A549 treated with AZD9567 at 1 μM for 4 hours (cell line): ENCODE measurements around the gene ABCA10. TPM values are rescaled to one million over a fixed set of nuclear protein-coding genes. Genes with fewer than 3 reads are reported as not detected.

Experiments
- total RNA-seq: library from RNA; stranded (reverse); fragments of 200-300 nt; extraction: Qiagen RNA extraction; gene quantifications from 5 replicates; pipeline ENCODE4 v1.2.3, GENCODE V29; 2022; ENCODE audit not compliant: insufficient read depth

ABCA10 gene, protein sequence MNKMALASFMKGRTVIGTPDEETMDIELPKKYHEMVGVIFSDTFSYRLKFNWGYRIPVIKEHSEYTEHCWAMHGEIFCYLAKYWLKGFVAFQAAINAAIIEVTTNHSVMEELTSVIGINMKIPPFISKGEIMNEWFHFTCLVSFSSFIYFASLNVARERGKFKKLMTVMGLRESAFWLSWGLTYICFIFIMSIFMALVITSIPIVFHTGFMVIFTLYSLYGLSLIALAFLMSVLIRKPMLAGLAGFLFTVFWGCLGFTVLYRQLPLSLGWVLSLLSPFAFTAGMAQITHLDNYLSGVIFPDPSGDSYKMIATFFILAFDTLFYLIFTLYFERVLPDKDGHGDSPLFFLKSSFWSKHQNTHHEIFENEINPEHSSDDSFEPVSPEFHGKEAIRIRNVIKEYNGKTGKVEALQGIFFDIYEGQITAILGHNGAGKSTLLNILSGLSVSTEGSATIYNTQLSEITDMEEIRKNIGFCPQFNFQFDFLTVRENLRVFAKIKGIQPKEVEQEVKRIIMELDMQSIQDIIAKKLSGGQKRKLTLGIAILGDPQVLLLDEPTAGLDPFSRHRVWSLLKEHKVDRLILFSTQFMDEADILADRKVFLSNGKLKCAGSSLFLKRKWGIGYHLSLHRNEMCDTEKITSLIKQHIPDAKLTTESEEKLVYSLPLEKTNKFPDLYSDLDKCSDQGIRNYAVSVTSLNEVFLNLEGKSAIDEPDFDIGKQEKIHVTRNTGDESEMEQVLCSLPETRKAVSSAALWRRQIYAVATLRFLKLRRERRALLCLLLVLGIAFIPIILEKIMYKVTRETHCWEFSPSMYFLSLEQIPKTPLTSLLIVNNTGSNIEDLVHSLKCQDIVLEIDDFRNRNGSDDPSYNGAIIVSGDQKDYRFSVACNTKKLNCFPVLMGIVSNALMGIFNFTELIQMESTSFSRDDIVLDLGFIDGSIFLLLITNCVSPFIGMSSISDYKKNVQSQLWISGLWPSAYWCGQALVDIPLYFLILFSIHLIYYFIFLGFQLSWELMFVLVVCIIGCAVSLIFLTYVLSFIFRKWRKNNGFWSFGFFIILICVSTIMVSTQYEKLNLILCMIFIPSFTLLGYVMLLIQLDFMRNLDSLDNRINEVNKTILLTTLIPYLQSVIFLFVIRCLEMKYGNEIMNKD (N-terminal part only)
- 0.07 to 0.24 TPM (median 0.18 TPM) in 4 of 5 replicates, not detected in the other for total RNA-seq

GRCh38 chr17:69228576-69228975 is at the start of gene ABCA10:
ABCA10 (minus strand) TSS chr17:69228824; CDS start chr17:69225358, 3,466 bp downstream.

GRCh38 chr17:69141431-69142174 is 87.0 kb downstream of the ABCA10 start, which contains the start of gene ABCA6:
ABCA6 (minus strand) TSS chr17:69141895; CDS start chr17:69140703, 1,192 bp downstream.

Other genes with a start within 250 kb of the ABCA10 start
- 0.02 TPM in 1 of 5 replicates, not detected in the others for gene ABCA9, start 167.9 kb downstream of the ABCA10 start, total RNA-seq
- 0.03 TPM in 1 of 5 replicates, not detected in the others for gene ABCA6, start 86.9 kb downstream of the ABCA10 start, total RNA-seq
- gene ABCA5, start 98.3 kb upstream of the ABCA10 start, total RNA-seq = 2.2 to 7.3 TPM (median 2.6 TPM) in 5 replicates
- 6.0 to 8.1 TPM (median 6.5 TPM) in 5 replicates for gene MAP2K6, start 185.9 kb upstream of the ABCA10 start, total RNA-seq